ENCODE data around the gene RNF207.

GRCh38 chr1:6207921-6208320 lies 2.0 kb downstream of the RNF207 start:
- TF ChIP-seq CTCF (IDR thresholded peaks at IDR 0.05) (no peak), POLR2A (IDR thresholded peaks at IDR 0.05) (no peak)

Data from thyroid gland (tissue), 4 donors.